B cell (primary cell): ENCODE data around the gene COPA. TPM values are rescaled to one million over a fixed set of nuclear protein-coding genes. Genes with fewer than 3 reads are reported as not detected.

Source experiments
- ATAC-seq: fragments of 200-7000 bp; cut with Tn5 transposase; one replicate; pipeline ENCODE4 v1.10.0; 2021; ENCODE audit warnings: low read depth, mild to moderate bottlenecking, moderate number of reproducible peaks, moderate library complexity
- CTCF ChIA-PET: fragments of 350-600 bp; sonication (Branson Sonifier 250); formaldehyde crosslinking; loops from one replicate; lab custom pipeline; 2021; ENCODE audit warnings: antibody characterized with exemption, inconsistent platforms; lab: Charles Lee
- POLR2A ChIA-PET: fragments of 350-600 bp; sonication (Branson Sonifier 250); formaldehyde crosslinking; loops from one replicate; lab custom pipeline; 2021; ENCODE audit warnings: antibody characterized with exemption; lab: Charles Lee
- DNase-seq: peaks from one replicate; pipeline ENCODE4 v3.0.0; 2013
- H2AFZ ChIP-seq: 2 replicates; pipeline ENCODE4 v1.6.1; 2012; ENCODE audit warnings: mild to moderate bottlenecking, low read depth, low read length; ENCODE audit not compliant: insufficient read depth, poor library complexity, severe bottlenecking
- H3K27ac ChIP-seq, 2 donors: 1 replicate in 1 of 2; 2 replicates in 1 of 2; pipeline ENCODE4 v1.5.1; 2012 to 2013; ENCODE audit warnings: low read length in 2 of 2, mild to moderate bottlenecking in 2 of 2, moderate library complexity in 1 of 2
- H3K27me3 ChIP-seq, 4 experiments: fragments of 200-600 bp in 1 of 4; sonication (generic) in 1 of 4; replicated peaks in 1 of 4; 1 replicate in 2 of 4; 2 replicates in 2 of 4; pipeline versions ENCODE4 v1.6.1 to v1.7.0; 2013 to 2016; ENCODE audit warnings: low read length in 3 of 4, mild to moderate bottlenecking in 2 of 4, mixed read lengths in 1 of 4, moderate library complexity in 1 of 4; ENCODE audit not compliant: insufficient read depth in 4 of 4, control insufficient read depth in 3 of 4; ENCODE audit errors: control extremely low read depth in 1 of 4
- H3K36me3 ChIP-seq, 2 experiments: replicated peaks in 1 of 2; 1 replicate in 1 of 2; 2 replicates in 1 of 2; pipeline versions ENCODE4 v1.6.1 to v1.7.1; 2013; ENCODE audit warnings: low read length in 1 of 2; ENCODE audit not compliant: insufficient read depth in 2 of 2, control insufficient read depth in 1 of 2; ENCODE audit errors: control extremely low read depth in 1 of 2, extremely low read depth in 1 of 2
- H3K4me1 ChIP-seq, 2 donors: fragments of 200-600 bp in 1 of 2; sonication (generic) in 1 of 2; 1 replicate in 1 of 2; 2 replicates in 1 of 2; pipeline versions ENCODE4 v1.5.1 to v1.6.1; 2013 to 2017; ENCODE audit warnings: low read length in 2 of 2; ENCODE audit not compliant: control insufficient read depth in 2 of 2, insufficient read depth in 2 of 2
- H3K4me2 ChIP-seq: replicated peaks from 2 replicates; pipeline ENCODE3; 2012; ENCODE audit warnings: mild to moderate bottlenecking, low read depth, low read length; ENCODE audit not compliant: poor library complexity, severe bottlenecking
- H3K4me3 ChIP-seq, 5 experiments: fragments of 200-600 bp in 1 of 5; sonication (generic) in 1 of 5; 1 replicate in 3 of 5; 2 replicates in 2 of 5; pipeline versions ENCODE4 v1.5.1 to v1.7.0; 2011 to 2016; ENCODE audit warnings: low read length in 4 of 5, mild to moderate bottlenecking in 4 of 5, low read depth in 2 of 5, control low read depth in 1 of 5, moderate library complexity in 1 of 5; ENCODE audit not compliant: insufficient read depth in 1 of 5; ENCODE audit errors: control extremely low read depth in 1 of 5, extremely low read depth in 1 of 5
- H3K79me2 ChIP-seq: fragments of 200-600 bp; sonication (generic); one replicate; pipeline ENCODE4 v1.6.0; 2016; ENCODE audit warnings: low read length; ENCODE audit not compliant: control insufficient read depth, insufficient read depth
- H3K9ac ChIP-seq: fragments of 200-600 bp; sonication (generic); 2 replicates; pipeline ENCODE4 v1.6.1; 2017; ENCODE audit warnings: mild to moderate bottlenecking, low read length, moderate library complexity
- H3K9me3 ChIP-seq, 3 donors: one replicate each; pipeline versions ENCODE4 v1.6.1 to v1.7.1; 2013; ENCODE audit warnings: low read length in 2 of 3; ENCODE audit not compliant: control insufficient read depth in 2 of 3, insufficient read depth in 1 of 3; ENCODE audit errors: control extremely low read depth in 1 of 3
- H4K20me1 ChIP-seq: 2 replicates; pipeline ENCODE4 v1.6.0; 2012; ENCODE audit warnings: mild to moderate bottlenecking, low read length; ENCODE audit not compliant: insufficient read depth, control insufficient read depth, poor library complexity, severe bottlenecking
- H3K27ac Mint-ChIP-seq: one replicate; pipeline ENCODE4 v1.8.0; 2021; ENCODE audit warnings: mixed read lengths
- H3K27me3 Mint-ChIP-seq: one replicate; pipeline ENCODE4 v1.8.0; 2021; ENCODE audit warnings: mixed read lengths
- H3K4me1 Mint-ChIP-seq: one replicate; pipeline ENCODE4 v1.8.0; 2021; ENCODE audit warnings: mixed read lengths
- H3K4me3 Mint-ChIP-seq: one replicate; pipeline ENCODE4 v1.8.0; 2021; ENCODE audit warnings: mixed read lengths
- H3K9me3 Mint-ChIP-seq: one replicate; pipeline ENCODE4 v1.8.0; 2022; ENCODE audit warnings: mixed read lengths; ENCODE audit not compliant: insufficient read depth
- EZH2 ChIP-seq: IDR thresholded peaks from 2 replicates; pipeline ENCODE4 v1.6.1; 2012; ENCODE audit warnings: borderline replicate concordance, low read depth, mild to moderate bottlenecking, moderate library complexity, low read length; ENCODE audit not compliant: insufficient read depth, poor library complexity, severe bottlenecking
- WGBS: methylation state at CpG from one replicate; pipeline ENCODE4 v1.1.5; 2013; ENCODE audit warnings: missing lambda C conversion rate; ENCODE audit not compliant: insufficient coverage; 5-methylcytosine and 5-hydroxymethylcytosine counted together
- intact Hi-C: fragments of 100-400 bp; cut with micrococcal nuclease; formaldehyde crosslinking; loops from one replicate; pipeline ENCODE4 v1.10.0; 2022
- polyA plus RNA-seq: library from polyadenylated mRNA; depleted of rRNA; stranded (reverse); fragments of >200 nt; gene quantifications from 2 replicates; pipeline ENCODE4 v1.2.3, GENCODE V29; 2012
- total RNA-seq, 2 donors: library from RNA; stranded (reverse); fragments of 120-200 nt in 1 of 2; gene quantifications; 1 replicate in 1 of 2; 2 replicates in 1 of 2; pipeline versions ENCODE4 v1.2.3 to v1.2.4, GENCODE V29; 2013 to 2022
- TF ChIP-seq, protein P1 (sequence below): fragments of 200-600 bp; IDR thresholded peaks from one replicate; pipeline ENCODE4 v1.8.0; 2022; ENCODE audit warnings: antibody characterized with exemption, mild to moderate bottlenecking

The COPA gene
- total and polyA plus RNA-seq, 2 donors (not counting 1 experiment from before 2014, with no cell fraction given): 39.1 to 168 TPM

DNA sequence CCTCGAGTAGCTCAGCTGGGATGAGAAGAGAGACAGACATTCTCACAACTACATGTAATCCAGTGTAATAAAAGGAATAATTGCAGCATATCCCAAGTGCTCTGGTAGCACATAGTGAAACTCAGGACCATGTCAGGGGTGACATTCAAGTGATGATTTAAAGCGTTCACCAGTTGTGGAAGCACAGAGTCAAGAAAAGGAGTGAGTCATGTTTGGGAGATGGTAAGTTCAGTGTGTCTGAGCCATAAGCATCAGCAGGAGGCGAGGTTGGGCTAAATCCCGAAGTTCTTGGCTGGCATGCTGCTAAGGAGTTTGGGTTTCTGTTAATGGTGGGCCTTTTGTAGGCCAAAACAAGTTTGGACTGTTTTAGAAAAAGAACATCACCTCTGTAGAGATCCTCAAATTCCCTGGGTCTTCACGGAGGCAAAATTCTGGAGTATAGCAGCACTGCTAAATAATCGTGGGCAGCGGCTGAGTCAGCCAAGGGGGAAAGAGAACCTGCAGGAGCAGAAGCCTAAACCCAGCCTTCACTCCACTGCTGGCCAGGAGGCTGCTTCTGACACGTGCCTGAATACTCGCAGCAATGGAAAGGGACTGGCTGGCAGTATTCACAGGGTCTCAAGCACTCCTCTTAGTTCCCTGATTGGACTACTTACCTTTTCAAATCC is 16.6 kb upstream of the COPA start:
- no peaks in the 10 kb centered on the region for H3K79me2 ChIP-seq
- H3K4me3 Mint-ChIP-seq: no peak overlapping the region
- no peak overlapping the region for H3K27ac ChIP-seq
- H3K27ac Mint-ChIP-seq: no peak overlapping the region
- H3K36me3 ChIP-seq: peaks cover under 1 to 49% of the 10 kb centered on the region in 2 experiments
- no peak overlapping the region for H2AFZ ChIP-seq
- H3K9me3 ChIP-seq: no peaks in the 10 kb centered on the region
- H4K20me1 ChIP-seq: no peaks in the 10 kb centered on the region
- H3K4me1 ChIP-seq: no peaks in the 10 kb centered on the region
- no peak overlapping the region for H3K4me2 ChIP-seq
- H3K27me3 Mint-ChIP-seq: no peaks in the 10 kb centered on the region
- H3K4me1 Mint-ChIP-seq: no peaks in the 10 kb centered on the region
- CTCF ChIA-PET: interaction anchor here (0.9 kb wide), 1 partner anchor 68 kb away, joined by 3 read pairs; no protein-coding TSS in a partner anchor
- no peak for ATAC-seq
- no peak overlapping the region for H3K4me3 ChIP-seq
- 97% methylated on average over 6 of the region's 9 CpGs for WGBS
- H3K9me3 Mint-ChIP-seq: no peaks in the 10 kb centered on the region
- H3K27me3 ChIP-seq: no peaks in the 10 kb centered on the region
- POLR2A ChIA-PET: no interaction called here
- TF ChIP-seq EZH2: no peak
- TF ChIP-seq, protein P1, sequence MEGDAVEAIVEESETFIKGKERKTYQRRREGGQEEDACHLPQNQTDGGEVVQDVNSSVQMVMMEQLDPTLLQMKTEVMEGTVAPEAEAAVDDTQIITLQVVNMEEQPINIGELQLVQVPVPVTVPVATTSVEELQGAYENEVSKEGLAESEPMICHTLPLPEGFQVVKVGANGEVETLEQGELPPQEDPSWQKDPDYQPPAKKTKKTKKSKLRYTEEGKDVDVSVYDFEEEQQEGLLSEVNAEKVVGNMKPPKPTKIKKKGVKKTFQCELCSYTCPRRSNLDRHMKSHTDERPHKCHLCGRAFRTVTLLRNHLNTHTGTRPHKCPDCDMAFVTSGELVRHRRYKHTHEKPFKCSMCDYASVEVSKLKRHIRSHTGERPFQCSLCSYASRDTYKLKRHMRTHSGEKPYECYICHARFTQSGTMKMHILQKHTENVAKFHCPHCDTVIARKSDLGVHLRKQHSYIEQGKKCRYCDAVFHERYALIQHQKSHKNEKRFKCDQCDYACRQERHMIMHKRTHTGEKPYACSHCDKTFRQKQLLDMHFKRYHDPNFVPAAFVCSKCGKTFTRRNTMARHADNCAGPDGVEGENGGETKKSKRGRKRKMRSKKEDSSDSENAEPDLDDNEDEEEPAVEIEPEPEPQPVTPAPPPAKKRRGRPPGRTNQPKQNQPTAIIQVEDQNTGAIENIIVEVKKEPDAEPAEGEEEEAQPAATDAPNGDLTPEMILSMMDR: no peak
- no peak overlapping the region for H3K9ac ChIP-seq
- intact Hi-C loops: no loop called here
- no peak for DNase-seq

DNA sequence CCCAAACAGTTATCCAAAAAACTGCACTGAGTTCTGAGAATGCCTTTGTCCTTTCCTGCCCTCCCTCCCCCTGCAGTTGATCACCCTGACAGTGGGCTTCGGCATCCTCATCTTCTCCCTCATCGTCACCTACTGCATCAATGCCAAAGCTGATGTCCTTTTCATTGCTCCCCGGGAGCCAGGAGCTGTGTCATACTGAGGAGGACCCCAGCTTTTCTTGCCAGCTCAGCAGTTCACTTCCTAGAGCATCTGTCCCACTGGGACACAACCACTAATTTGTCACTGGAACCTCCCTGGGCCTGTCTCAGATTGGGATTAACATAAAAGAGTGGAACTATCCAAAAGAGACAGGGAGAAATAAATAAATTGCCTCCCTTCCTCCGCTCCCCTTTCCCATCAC is 15.0 kb upstream of the COPA start:
- H3K9me3 Mint-ChIP-seq: no peaks in the 10 kb centered on the region
- Histone ChIP-seq H3K27me3 (no peaks in the 10 kb centered on the region), H3K79me2 (no peaks in the 10 kb centered on the region), H3K4me3 (no peak overlapping the region), H3K4me2 (no peak overlapping the region), H2AFZ (no peak overlapping the region), H3K9me3 (no peaks in the 10 kb centered on the region), H4K20me1 (no peaks in the 10 kb centered on the region), H3K27ac (no peak overlapping the region), H3K36me3 (peaks cover 6 to 65% of the 10 kb centered on the region in 2 experiments), H3K9ac (no peak overlapping the region), H3K4me1 (no peaks in the 10 kb centered on the region)
- no peaks in the 10 kb centered on the region for H3K27me3 Mint-ChIP-seq
- no peak for DNase-seq
- intact Hi-C loops: no loop called here
- no peak overlapping the region for H3K4me3 Mint-ChIP-seq
- TF ChIP-seq, protein P1: no peak
- TF ChIP-seq EZH2: no peak
- POLR2A ChIA-PET: no interaction called here
- CTCF ChIA-PET: interaction anchor here (0.6 to 2.3 kb wide), 4 partner anchors 16 to 268 kb away, joined by 3 to 15 read pairs (median 4); no protein-coding TSS in a partner anchor
- WGBS: 98% methylated on average over 4 of the region's 4 CpGs
- no peaks in the 10 kb centered on the region for H3K4me1 Mint-ChIP-seq
- no peak for ATAC-seq
- no peak overlapping the region for H3K27ac Mint-ChIP-seq
